ENCODE data around the gene PVALEF.
"Not testable (repeated sequence)": the region's sequence is repeated elsewhere in the genome, so short reads cannot be mapped to it uniquely, and the experiment has no call there.

Gene PVALEF

DNA sequence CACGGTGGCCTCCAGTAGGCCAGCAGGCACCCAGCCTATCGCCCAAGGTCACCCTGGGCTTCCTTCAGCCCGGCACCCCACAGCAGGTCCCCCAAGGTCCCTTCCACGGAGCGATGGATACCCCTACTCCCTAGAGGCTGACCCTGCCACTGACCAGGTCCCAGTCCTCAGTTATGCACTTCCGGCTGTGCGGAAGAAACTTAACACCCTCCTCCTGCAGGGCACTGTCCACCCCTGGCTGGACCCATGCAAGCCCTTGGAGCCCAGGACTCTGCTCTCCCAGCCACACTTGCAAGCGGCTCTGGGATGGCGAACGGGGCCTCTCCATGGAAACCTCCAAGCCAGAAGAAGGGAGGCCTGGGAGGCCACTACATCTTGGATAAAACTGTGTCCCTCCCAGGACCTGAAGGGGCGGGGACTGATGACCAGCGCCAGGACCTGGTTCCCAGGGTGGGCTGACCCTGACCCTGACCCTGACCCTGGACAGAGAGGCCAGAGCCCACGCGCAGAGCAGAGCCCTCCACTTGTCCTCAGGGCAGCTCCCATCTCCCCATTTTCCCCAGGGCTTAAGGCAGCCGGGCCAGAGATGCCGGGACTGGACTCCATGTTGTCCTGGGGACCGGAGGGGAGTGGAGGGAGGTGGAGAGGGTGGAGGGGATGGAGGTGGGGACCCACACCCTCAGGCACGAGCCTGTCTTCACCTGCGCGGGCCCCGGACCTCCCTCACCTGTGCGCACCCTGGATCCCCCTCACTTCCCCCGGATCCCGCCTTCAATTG lies 56.7 kb downstream of the PVALEF start:
- no peak for DNase-seq

GRCh38 chr17:81222620-81222905 lies 57.3 kb downstream of the PVALEF start:
- DNase-seq: no peak

DNA sequence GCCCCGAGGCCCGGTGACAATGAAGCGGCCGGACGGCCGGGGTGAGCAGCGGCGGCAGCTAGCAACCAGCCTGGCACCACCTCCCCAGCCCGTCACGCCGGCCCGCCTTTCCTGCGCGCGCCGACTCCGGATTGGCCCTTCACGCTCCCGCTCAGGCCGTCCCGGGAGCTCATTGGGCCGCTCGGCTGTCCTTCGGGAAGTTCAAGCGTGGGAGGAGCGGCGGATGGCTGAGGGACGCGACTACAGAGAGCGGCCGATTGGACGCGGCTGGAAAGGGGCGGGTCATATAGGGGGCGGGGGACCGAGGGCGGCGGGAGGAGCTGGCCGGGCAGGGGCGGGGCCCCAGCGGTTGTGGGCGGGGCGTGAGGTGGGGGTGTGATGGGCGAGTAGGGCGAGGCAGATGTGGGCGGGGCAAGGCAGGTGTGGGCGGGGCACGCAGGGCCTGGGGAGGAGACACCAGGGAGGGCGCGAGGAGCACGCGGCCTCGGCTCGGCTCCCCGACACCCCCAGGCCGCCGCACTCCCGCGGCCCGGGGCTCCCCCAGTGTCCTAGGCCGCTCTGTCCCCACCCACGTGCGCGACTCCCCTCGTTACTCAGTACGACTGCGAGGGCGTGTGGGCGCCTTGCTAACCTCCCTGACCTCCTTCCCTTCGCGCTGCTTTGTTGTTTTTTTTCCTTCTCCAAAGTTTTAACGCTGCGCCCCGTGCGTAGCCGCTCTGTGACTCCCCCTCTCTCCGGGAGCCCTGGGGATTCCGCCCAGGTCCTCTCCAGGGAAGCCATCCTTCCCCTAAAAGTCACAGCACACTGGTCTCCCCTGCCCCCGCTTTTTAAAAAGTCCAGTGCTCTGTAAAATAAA lies 57.8 kb downstream of the PVALEF start, which contains the start of gene CEP131:
TSS of gene CEP131 (minus strand) at position 60 of the 856 bp plus-strand sequence. CDS start 2,909 bp downstream, outside the sequence.
- peak; percentile 98 to 99 for DNase-seq

DNA sequence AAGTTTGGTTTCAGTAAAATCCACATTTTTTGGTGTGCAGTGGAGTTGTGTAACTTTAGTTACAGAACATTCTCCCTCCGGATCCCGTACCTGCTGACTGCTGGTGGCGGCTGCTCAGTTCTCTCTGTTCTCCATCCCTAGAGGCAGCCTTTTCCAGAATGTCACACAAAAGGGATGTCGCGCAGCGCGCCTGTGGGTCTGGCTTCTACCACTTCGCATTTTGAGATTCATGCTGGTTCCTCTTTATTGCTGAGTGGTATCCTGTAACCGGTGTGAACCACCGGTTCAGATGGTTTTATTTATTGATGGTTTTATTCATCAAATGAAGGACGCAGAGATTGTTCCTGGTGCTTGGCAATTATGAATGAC lies 58.4 kb downstream of the PVALEF start:
- DNase-seq: peak; percentile 48 to 64

GRCh38 chr17:81227630-81228029 lies 62.3 kb downstream of the PVALEF start:
- DNase-seq: not testable (repeated sequence)

DNA sequence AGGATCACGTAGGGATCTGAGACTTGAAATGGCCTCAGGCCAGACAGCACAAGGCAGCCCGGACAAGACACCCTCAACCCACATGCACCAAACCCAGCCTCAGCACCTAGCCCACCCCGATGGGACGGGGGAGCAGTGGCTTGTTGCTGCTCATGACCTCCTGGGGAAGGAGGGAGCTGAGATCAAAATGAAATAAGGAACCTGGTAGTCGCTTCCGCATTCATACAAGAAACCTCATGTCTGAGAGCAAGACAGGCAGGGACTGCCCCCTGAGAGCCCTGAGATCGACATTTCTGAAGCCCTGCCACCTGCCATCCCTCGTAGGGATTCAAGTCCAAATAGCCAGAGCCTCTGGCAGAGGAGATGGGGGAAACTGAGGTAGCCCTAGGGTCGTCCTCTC lies 63.1 kb downstream of the PVALEF start:
- DNase-seq: peak; percentile 65 to 71

GRCh38 chr17:81228834-81229665 lies 63.7 kb downstream of the PVALEF start:
- DNase-seq: no peak

- no peak for DNase-seq
These were observed 64.3 kb downstream of the PVALEF start for GRCh38 chr17:81229666-81229920.

- no peak for DNase-seq
These were observed 64.9 kb downstream of the PVALEF start for GRCh38 chr17:81230043-81230820.

DNA sequence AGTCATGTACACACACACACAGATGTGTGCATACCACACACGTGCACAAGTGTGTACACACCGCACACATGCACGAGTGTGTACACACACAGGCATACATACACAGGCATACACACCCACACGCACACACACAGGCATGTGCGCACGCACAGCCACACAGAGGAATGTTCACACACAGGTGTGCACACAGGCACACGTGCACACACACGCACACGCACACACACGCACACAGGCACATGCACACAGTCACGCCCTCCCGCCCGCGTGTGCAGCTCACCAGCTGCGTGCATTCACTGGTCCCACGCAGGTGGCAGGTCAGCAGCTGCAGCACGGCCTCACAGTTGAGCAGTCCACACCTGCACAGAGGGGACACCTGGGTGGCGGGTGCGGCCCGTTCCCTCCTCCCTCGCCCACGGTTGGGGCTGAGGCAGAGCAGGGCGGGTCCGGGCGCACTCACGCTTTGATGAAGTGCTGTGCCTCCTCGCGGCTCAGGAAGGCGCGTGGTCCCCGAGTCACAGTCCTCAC lies 65.9 kb downstream of the PVALEF start:
- DNase-seq: no peak

DNA sequence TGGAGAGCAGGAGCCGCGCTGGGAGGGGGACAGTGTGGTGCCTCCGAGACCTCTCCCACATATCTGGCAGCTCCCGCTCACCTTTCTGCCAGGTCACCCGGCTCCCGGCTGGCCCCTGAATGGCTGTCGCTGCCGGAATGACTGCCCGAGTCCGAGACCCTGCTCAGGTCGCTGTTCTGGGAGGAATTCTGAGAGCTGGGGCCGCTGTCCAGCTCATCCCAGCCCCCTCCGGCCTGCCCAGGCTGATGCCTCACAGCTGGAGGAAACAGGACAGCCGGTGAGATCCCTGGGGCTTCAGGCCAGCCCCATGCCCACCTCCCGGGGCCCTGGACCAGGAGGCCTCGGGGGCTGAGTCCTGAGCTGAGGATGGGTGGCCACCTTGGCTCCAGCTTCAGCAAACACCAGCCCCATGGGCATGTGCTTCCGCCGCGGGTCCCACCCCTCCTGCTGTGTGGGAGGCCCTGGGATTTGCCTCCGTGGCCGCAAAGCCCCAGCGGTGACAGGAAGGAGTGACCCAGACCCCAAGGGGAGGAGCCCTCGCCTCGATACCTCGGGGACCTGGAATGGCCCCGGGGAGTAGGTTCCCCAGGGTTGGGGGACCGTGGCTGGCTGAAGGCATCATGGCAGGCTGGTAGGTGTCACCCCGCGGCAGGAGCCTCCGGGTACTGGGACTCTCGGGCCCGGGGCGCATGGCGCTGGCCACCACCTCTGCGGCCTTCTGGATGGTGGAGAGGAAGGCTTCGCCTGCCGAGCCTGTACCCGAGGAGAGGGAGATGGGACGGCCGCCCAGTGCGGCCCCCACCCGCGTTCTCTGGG lies 66.7 kb downstream of the PVALEF start:
- DNase-seq: no peak
